HepG2 (cell line): ENCODE results near the gene DOP1B. TPM values are rescaled to one million over a fixed set of nuclear protein-coding genes. Genes with fewer than 3 reads are reported as not detected.

Experiments
- ETV5 ChIP-seq: IDR thresholded peaks from 2 replicates; pipeline ENCODE4 v1.6.1; 2018; ENCODE audit warnings: missing biosample characterization, missing genetic modification reagents, inconsistent platforms, borderline replicate concordance
- FOXP1 ChIP-seq, 2 experiments: fragments of 450-650 bp in 1 of 2; IDR thresholded peaks; 2 replicates each; pipeline ENCODE4 v1.6.1; 2017 to 2018; ENCODE audit warnings: antibody characterized with exemption in 1 of 2
- KDM3A ChIP-seq: IDR thresholded peaks from 2 replicates; pipeline ENCODE4 v1.6.1; 2018; ENCODE audit warnings: low read depth, missing compliant biosample characterization
- MED8 ChIP-seq: sonication (generic); formaldehyde crosslinking; IDR thresholded peaks from 2 replicates; pipeline ENCODE4 v1.8.1; 2023; ENCODE audit warnings: mild to moderate bottlenecking, missing genetic modification reagents; ENCODE audit not compliant: insufficient replicate concordance
- MYC ChIP-seq: sonication (generic); formaldehyde crosslinking; IDR thresholded peaks from 2 replicates; pipeline ENCODE4 v1.9.0; 2021; ENCODE audit warnings: missing genetic modification reagents, borderline replicate concordance
- NR2F1 ChIP-seq, 2 experiments: fragments of 450-650 bp in 1 of 2; formaldehyde crosslinking in 1 of 2; IDR thresholded peaks; 2 replicates each; pipeline versions ENCODE4 v1.5.0 to v1.6.1; 2016 to 2020; ENCODE audit warnings: mild to moderate bottlenecking in 1 of 2, missing compliant biosample characterization in 1 of 2, missing genetic modification reagents in 1 of 2, moderate library complexity in 1 of 2
- NR2F6 ChIP-seq, 2 experiments: IDR thresholded peaks; 2 replicates each; pipeline ENCODE4 v1.6.1; 2016; ENCODE audit warnings: antibody characterized with exemption in 1 of 2, mild to moderate bottlenecking in 1 of 2
- POGZ ChIP-seq: sonication (generic); formaldehyde crosslinking; IDR thresholded peaks from 2 replicates; pipeline ENCODE4 v1.4.0; 2020; ENCODE audit warnings: mild to moderate bottlenecking, missing genetic modification reagents
- PRPF4 ChIP-seq: fragments of 200-400 bp; formaldehyde crosslinking; IDR thresholded peaks from 2 replicates; pipeline ENCODE4 v1.6.1; 2016; ENCODE audit warnings: low read length, low read depth; ENCODE audit not compliant: poor library complexity, severe bottlenecking
- RAD51 ChIP-seq: fragments of 450-650 bp; IDR thresholded peaks from 2 replicates; pipeline ENCODE4 v1.6.1; 2016; ENCODE audit warnings: borderline replicate concordance
- RXRB ChIP-seq: IDR thresholded peaks from 2 replicates; pipeline ENCODE4 v1.6.1; 2016; ENCODE audit warnings: borderline replicate concordance, missing genetic modification reagents, missing compliant biosample characterization
- SALL1 ChIP-seq: sonication (generic); formaldehyde crosslinking; IDR thresholded peaks from 2 replicates; pipeline ENCODE4 v1.8.0; 2022; ENCODE audit warnings: mild to moderate bottlenecking, missing genetic modification reagents
- SIX1 ChIP-seq: sonication (generic); formaldehyde crosslinking; IDR thresholded peaks from 2 replicates; pipeline ENCODE4 v1.4.0; 2020; ENCODE audit warnings: missing genetic modification reagents, borderline replicate concordance
- SIX4 ChIP-seq: sonication (generic); formaldehyde crosslinking; IDR thresholded peaks from 2 replicates; pipeline ENCODE4 v1.4.0; 2020; ENCODE audit warnings: missing genetic modification reagents
- YEATS4 ChIP-seq: sonication (generic); formaldehyde crosslinking; IDR thresholded peaks from 2 replicates; pipeline ENCODE4 v1.4.0; 2020; ENCODE audit warnings: missing genetic modification reagents, borderline replicate concordance
- ZBTB7B ChIP-seq: sonication (generic); formaldehyde crosslinking; IDR thresholded peaks from 2 replicates; pipeline ENCODE4 v1.4.0; 2020; ENCODE audit warnings: missing genetic modification reagents
- ZNF282 ChIP-seq: fragments of 450-650 bp; IDR thresholded peaks from 2 replicates; pipeline ENCODE4 v1.6.1; 2018; ENCODE audit not compliant: partially characterized antibody
- ZNF569 ChIP-seq: sonication (generic); formaldehyde crosslinking; IDR thresholded peaks from 2 replicates; pipeline ENCODE4 v1.5.0; 2020; ENCODE audit warnings: mild to moderate bottlenecking, missing genetic modification reagents, moderate library complexity, borderline replicate concordance
- ZNF598 ChIP-seq: sonication (generic); formaldehyde crosslinking; IDR thresholded peaks from 2 replicates; pipeline ENCODE4 v1.5.1; 2020; ENCODE audit warnings: mild to moderate bottlenecking, missing genetic modification reagents, borderline replicate concordance
- ZNF768 ChIP-seq: sonication (generic); formaldehyde crosslinking; IDR thresholded peaks from 2 replicates; pipeline ENCODE4 v1.4.0; 2020; ENCODE audit warnings: missing genetic modification reagents
- polyA plus RNA-seq, 8 experiments: library from polyadenylated mRNA; depleted of rRNA in 3 of 8; stranded (reverse) in 7 of 8; unstranded in 1 of 8; fragments of >200 nt; fragmentation: Illumina TruSeq in 4 of 8; extraction: Trizol in 4 of 8; gene quantifications; 2 replicates each; pipeline versions ENCODE4 v1.2.1 to v1.2.3, GENCODE V29; 2011 to 2016; ENCODE audit warnings: low read depth in 4 of 8, missing spikeins in 1 of 8, mixed read lengths in 1 of 8; ENCODE audit not compliant: insufficient read depth in 1 of 8
- total RNA-seq, 5 experiments: library from RNA; depleted of rRNA; stranded (reverse); fragments of >200 nt; fragmentation: Illumina TruSeq; extraction: Trizol; gene quantifications; 2 replicates each; pipeline ENCODE4 v1.2.3, GENCODE V29; 2016; ENCODE audit warnings: low read depth in 1 of 5
- TF ChIP-seq, protein P1 (sequence below): sonication (generic); formaldehyde crosslinking; IDR thresholded peaks from 2 replicates; pipeline ENCODE4 v1.4.0; 2020; ENCODE audit warnings: missing genetic modification reagents
- TF ChIP-seq, protein P2 (sequence below): IDR thresholded peaks from 2 replicates; pipeline ENCODE4 v1.4.0; 2020; ENCODE audit warnings: mild to moderate bottlenecking, missing genetic modification reagents

DOP1B gene
- total and polyA plus RNA-seq, 2 of the 13 experiments (the other 11 are each of a cell fraction or from before 2014, with no cell fraction given) = 2.8 to 3.2 TPM

DNA sequence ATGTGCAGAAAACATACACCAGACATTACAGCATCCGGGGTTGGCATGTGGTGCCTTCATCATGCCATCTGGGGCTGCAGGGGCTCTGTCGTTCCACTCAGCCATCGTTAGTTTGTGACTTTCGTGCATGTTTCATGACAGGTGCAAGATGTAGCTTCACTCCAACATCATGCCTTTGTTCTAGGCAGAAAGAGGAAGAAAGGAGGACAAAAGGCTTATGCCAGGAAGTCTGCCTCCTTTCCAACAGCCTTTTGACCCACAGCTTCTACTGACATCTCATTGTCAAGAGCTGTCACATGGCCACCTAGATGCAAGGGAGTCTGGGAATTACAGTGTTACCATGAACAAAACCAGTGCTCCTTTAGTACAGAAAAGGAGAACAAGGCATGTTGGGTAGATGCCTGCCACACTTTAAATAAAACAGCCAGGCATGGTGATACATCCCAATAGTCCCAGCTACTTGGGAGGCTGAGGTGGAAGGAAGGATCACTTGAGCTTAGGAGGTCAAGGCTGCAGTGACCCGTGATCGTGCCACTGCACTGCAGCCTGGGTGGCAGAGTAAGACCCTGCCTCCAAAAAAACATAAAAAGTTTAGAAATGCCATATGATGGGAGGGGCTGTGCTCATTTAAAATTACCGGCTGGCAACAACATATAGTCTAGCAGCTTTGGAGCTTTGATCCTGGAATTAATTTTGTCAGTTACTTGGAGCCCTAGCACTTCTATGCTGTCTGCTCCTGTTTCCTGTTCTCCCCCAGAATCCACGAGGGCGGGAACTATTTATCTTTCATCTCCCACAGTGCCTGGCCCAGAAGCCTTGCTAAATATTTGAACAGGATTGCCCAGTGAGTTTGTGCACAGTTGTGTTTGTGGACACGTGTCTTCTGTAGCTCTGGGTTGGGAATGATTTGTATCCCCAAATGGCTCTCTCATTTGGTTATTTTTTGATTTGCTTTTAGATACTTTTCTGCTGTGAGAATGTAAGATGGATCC lies 7.4 kb downstream of the DOP1B start (continued):
- TF ChIP-seq ZNF569 (CRISPR knock-in tag) (no peak), POGZ (CRISPR knock-in tag) (peak; percentile 32; the same call in 1 of the 2 replicates), SALL1 (CRISPR knock-in tag) (peak; percentile 48; the same call in 1 of the 2 replicates), YEATS4 (CRISPR knock-in tag) (peak; percentile 36; the same call in 1 of the 2 replicates), MED8 (CRISPR knock-in tag) (no peak), NR2F1 (CRISPR knock-in tag; IDR thresholded peaks at IDR 0.05) (0 out of 4 replicates have a peak, but pooled peaks of 1 of the 2 experiments have one; percentile 29), RXRB (CRISPR knock-in tag) (peak; percentile 76), ZNF282 (no peak), PRPF4 (no peak), FOXP1 (IDR thresholded peaks at IDR 0.05) (no peak), FOXP1 (CRISPR knock-in tag; IDR thresholded peaks at IDR 0.05) (peak; percentile 69; the same call in 1 of the 2 replicates), KDM3A (0 out of 2 replicates have a peak, but pooled peaks have one; percentile 38), ZNF598 (0 out of 2 replicates have a peak, but pooled peaks have one; percentile 54), SIX4 (CRISPR knock-in tag) (0 out of 2 replicates have a peak, but pooled peaks have one; percentile 41), RAD51 (no peak), SIX1 (CRISPR knock-in tag) (0 out of 2 replicates have a peak, but pooled peaks have one; percentile 22), MYC (peak; percentile 32; the same call in 1 of the 2 replicates), NR2F6 (IDR thresholded peaks at IDR 0.05) (peak; percentile 51), NR2F6 (CRISPR knock-in tag; IDR thresholded peaks at IDR 0.05) (peak; percentile 57; the same call in 1 of the 2 replicates), ZNF768 (CRISPR knock-in tag) (no peak), ZBTB7B (CRISPR knock-in tag) (peak; percentile 40; the same call in 1 of the 2 replicates), ETV5 (peak; percentile 59; the same call in 1 of the 2 replicates)
- TF ChIP-seq, protein P1, sequence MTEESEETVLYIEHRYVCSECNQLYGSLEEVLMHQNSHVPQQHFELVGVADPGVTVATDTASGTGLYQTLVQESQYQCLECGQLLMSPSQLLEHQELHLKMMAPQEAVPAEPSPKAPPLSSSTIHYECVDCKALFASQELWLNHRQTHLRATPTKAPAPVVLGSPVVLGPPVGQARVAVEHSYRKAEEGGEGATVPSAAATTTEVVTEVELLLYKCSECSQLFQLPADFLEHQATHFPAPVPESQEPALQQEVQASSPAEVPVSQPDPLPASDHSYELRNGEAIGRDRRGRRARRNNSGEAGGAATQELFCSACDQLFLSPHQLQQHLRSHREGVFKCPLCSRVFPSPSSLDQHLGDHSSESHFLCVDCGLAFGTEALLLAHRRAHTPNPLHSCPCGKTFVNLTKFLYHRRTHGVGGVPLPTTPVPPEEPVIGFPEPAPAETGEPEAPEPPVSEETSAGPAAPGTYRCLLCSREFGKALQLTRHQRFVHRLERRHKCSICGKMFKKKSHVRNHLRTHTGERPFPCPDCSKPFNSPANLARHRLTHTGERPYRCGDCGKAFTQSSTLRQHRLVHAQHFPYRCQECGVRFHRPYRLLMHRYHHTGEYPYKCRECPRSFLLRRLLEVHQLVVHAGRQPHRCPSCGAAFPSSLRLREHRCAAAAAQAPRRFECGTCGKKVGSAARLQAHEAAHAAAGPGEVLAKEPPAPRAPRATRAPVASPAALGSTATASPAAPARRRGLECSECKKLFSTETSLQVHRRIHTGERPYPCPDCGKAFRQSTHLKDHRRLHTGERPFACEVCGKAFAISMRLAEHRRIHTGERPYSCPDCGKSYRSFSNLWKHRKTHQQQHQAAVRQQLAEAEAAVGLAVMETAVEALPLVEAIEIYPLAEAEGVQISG (CRISPR knock-in tag) = 0 out of 2 replicates have a peak, but pooled peaks have one; percentile 34
- TF ChIP-seq, protein P2, sequence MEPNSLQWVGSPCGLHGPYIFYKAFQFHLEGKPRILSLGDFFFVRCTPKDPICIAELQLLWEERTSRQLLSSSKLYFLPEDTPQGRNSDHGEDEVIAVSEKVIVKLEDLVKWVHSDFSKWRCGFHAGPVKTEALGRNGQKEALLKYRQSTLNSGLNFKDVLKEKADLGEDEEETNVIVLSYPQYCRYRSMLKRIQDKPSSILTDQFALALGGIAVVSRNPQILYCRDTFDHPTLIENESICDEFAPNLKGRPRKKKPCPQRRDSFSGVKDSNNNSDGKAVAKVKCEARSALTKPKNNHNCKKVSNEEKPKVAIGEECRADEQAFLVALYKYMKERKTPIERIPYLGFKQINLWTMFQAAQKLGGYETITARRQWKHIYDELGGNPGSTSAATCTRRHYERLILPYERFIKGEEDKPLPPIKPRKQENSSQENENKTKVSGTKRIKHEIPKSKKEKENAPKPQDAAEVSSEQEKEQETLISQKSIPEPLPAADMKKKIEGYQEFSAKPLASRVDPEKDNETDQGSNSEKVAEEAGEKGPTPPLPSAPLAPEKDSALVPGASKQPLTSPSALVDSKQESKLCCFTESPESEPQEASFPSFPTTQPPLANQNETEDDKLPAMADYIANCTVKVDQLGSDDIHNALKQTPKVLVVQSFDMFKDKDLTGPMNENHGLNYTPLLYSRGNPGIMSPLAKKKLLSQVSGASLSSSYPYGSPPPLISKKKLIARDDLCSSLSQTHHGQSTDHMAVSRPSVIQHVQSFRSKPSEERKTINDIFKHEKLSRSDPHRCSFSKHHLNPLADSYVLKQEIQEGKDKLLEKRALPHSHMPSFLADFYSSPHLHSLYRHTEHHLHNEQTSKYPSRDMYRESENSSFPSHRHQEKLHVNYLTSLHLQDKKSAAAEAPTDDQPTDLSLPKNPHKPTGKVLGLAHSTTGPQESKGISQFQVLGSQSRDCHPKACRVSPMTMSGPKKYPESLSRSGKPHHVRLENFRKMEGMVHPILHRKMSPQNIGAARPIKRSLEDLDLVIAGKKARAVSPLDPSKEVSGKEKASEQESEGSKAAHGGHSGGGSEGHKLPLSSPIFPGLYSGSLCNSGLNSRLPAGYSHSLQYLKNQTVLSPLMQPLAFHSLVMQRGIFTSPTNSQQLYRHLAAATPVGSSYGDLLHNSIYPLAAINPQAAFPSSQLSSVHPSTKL (CRISPR knock-in tag) = peak; percentile 78
